HL-60/S4 treated with phorbol 12-myristate 13-acetate at 8.2 ng/mL for 4 days and 3 days (cell line): ENCODE measurements around the gene BIRC2.

Experiments used
- in situ Hi-C: fragments of 300-500 bp; cut with MboI; formaldehyde crosslinking; loops from 2 replicates; pipeline ENCODE4 v1.15.0; 2022; ENCODE audit warnings: low sequenced_read_pairs

Gene BIRC2

GRCh38 chr11:102396708-102397563, 49.9 kb downstream of the BIRC2 start:
- in situ Hi-C loops: loop anchor here (25.0 kb wide), 1 partner anchor 90 kb away; no protein-coding TSS in a partner anchor

GRCh38 chr11:102398297-102398696, 51.3 kb downstream of the BIRC2 start:
- in situ Hi-C loops: loop anchor here (25.0 kb wide), 1 partner anchor 89 kb away; no protein-coding TSS in a partner anchor

GRCh38 chr11:102399189-102399588, 52.2 kb downstream of the BIRC2 start:
- in situ Hi-C loops: loop anchor here (25.0 kb wide), 1 partner anchor 88 kb away; no protein-coding TSS in a partner anchor

- in situ Hi-C loops: no loop called here
Observed at GRCh38 chr11:102400603-102401002, 53.6 kb downstream of the BIRC2 start.

- in situ Hi-C loops: no loop called here
Observed at GRCh38 chr11:102401905-102402304, 54.9 kb downstream of the BIRC2 start.

- in situ Hi-C loops: no loop called here
Observed at GRCh38 chr11:102402548-102402947, 55.5 kb downstream of the BIRC2 start.

- in situ Hi-C loops: no loop called here
Observed at GRCh38 chr11:102405501-102405900, 58.5 kb downstream of the BIRC2 start.

- in situ Hi-C loops: no loop called here
Observed at GRCh38 chr11:102406099-102406498, 59.1 kb downstream of the BIRC2 start.

- in situ Hi-C loops: no loop called here
Observed at GRCh38 chr11:102407901-102408300, 60.9 kb downstream of the BIRC2 start.

GRCh38 chr11:102408339-102408738, 61.3 kb downstream of the BIRC2 start:
- in situ Hi-C loops: no loop called here

- in situ Hi-C loops: no loop called here
Observed at GRCh38 chr11:102410382-102410784, 63.4 kb downstream of the BIRC2 start.

GRCh38 chr11:102411142-102411541, 64.1 kb downstream of the BIRC2 start:
- in situ Hi-C loops: no loop called here

- in situ Hi-C loops: no loop called here
Observed at GRCh38 chr11:102413497-102413896, 66.5 kb downstream of the BIRC2 start.

- in situ Hi-C loops: no loop called here
Observed at GRCh38 chr11:102414559-102414958, 67.5 kb downstream of the BIRC2 start.

- in situ Hi-C loops: no loop called here
Observed at GRCh38 chr11:102415304-102415916, 68.4 kb downstream of the BIRC2 start.

- in situ Hi-C loops: no loop called here
Observed at GRCh38 chr11:102416976-102417375, 70.0 kb downstream of the BIRC2 start.

GRCh38 chr11:102419181-102419580, 72.2 kb downstream of the BIRC2 start:
- in situ Hi-C loops: no loop called here

GRCh38 chr11:102420547-102420946, 73.5 kb downstream of the BIRC2 start:
- in situ Hi-C loops: no loop called here

- in situ Hi-C loops: no loop called here
Observed at GRCh38 chr11:102421261-102421660, 74.2 kb downstream of the BIRC2 start.

- in situ Hi-C loops: no loop called here
Observed at GRCh38 chr11:102422817-102423712, 76.1 kb downstream of the BIRC2 start.

- in situ Hi-C loops: no loop called here
Observed at GRCh38 chr11:102423936-102424335, 76.9 kb downstream of the BIRC2 start.
